Adrenal gland (tissue), 12 donors: ENCODE data around the gene OR52K2. TPM values are rescaled to one million over a fixed set of nuclear protein-coding genes. Genes with fewer than 3 reads are reported as not detected.

Experiments used
- DNase-seq, 7 donors: peaks; one replicate each; pipeline ENCODE4 v3.0.0-alpha.2; 2019 to 2020
- H3K27ac ChIP-seq, 5 donors: fragments of 200-600 bp; sonication (generic) in 4 of 5; 1 replicate in 3 of 5; 2 replicates in 2 of 5; pipeline versions ENCODE4 v1.5.1 to v1.8.0; 2016 to 2020; ENCODE audit warnings: mild to moderate bottlenecking in 1 of 5
- H3K27me3 ChIP-seq: fragments of 200-600 bp; 2 replicates; pipeline ENCODE4 v1.8.0; 2021
- H3K36me3 ChIP-seq, 2 donors: fragments of 200-600 bp; replicated peaks in 1 of 2; 1 replicate in 1 of 2; 2 replicates in 1 of 2; pipeline versions ENCODE4 v1.5.1 to v1.8.0; 2018 to 2022
- H3K4me1 ChIP-seq, 2 donors: fragments of 200-600 bp; replicated peaks in 1 of 2; 1 replicate in 1 of 2; 2 replicates in 1 of 2; pipeline versions ENCODE4 v1.5.1 to v1.8.0; 2018 to 2021
- H3K4me3 ChIP-seq, 4 donors: fragments of 200-600 bp; sonication (generic) in 3 of 4; one replicate each; pipeline ENCODE4 v1.5.1; 2016 to 2018
- H3K9me3 ChIP-seq, 3 donors: fragments of 200-600 bp; sonication (generic) in 1 of 3; replicated peaks in 1 of 3; 1 replicate in 2 of 3; 2 replicates in 1 of 3; pipeline versions ENCODE4 v1.5.1 to v1.8.0; 2016 to 2021
- CTCF ChIP-seq, 6 experiments: fragments of 450-650 bp in 4 of 6; fragments of 200-600 bp in 2 of 6; sonication (generic) in 1 of 6; IDR thresholded peaks; 1 replicate in 5 of 6; 2 replicates in 1 of 6; pipeline versions ENCODE4 v1.5.1 to v1.8.0; 2016 to 2021; ENCODE audit warnings: antibody characterized with exemption in 6 of 6, mild to moderate bottlenecking in 2 of 6, moderate library complexity in 1 of 6
- POLR2A ChIP-seq, 2 donors: fragments of 450-650 bp; IDR thresholded peaks; one replicate each; pipeline ENCODE4 v1.6.1; 2017; ENCODE audit warnings: antibody characterized with exemption in 2 of 2, mild to moderate bottlenecking in 2 of 2, moderate library complexity in 1 of 2
- WGBS, 4 donors: extraction: QIAGEN DNeasy Blood & Tissue Kit in 2 of 4; methylation state at CpG; one replicate each; pipeline versions ENCODE4 v1.1.5 to v1.1.7; 2013 to 2017; 5-methylcytosine and 5-hydroxymethylcytosine counted together
- intact Hi-C, 2 donors: fragments of 100-400 bp; cut with DNase I; formaldehyde crosslinking; loops; one replicate each; pipeline versions ENCODE4 v1.14.1 to v1.15.0; 2022 to 2023
- polyA plus RNA-seq, 3 donors: library from polyadenylated mRNA; stranded (reverse); fragments of 200-250 nt in 2 of 3; fragments of 350-450 nt in 1 of 3; fragmentation: Illumina TruSeq in 1 of 3; extraction: RNeasy Lipid Tissue Mini Kit (QIAGEN cat#74804) in 1 of 3; gene quantifications; one replicate each; pipeline ENCODE4 v1.2.3, GENCODE V29; 2013 to 2014
- total RNA-seq, 9 donors: library from RNA; depleted of rRNA in 4 of 9; stranded (reverse); fragments of >200 nt in 4 of 9; fragments of 120-200 nt in 1 of 9; fragmentation: NEBNext Ultra II Directional in 1 of 9; extraction: Animal tissue kit (Norgen Biotek cat#: 25700) in 1 of 9; gene quantifications; one replicate each; pipeline versions ENCODE4 v1.1.0 to v1.2.4, GENCODE V29; 2013 to 2023
- donor health status: healthy with polysubstance abuse.
- donor health status: Bipolar disorder and iron deficiency.
- donor health status: DM: yes; HTN: yes; CAD: no.
- donor health status: DM: no; HTN: no; CAD: no.
- donor health status: DM: no; HTN: no; CAD: no.
- donor health status: DM: yes; HTN: yes; CAD: no.

The OR52K2 gene
- total and polyA plus RNA-seq, 12 donors: 0.28 TPM; not detected in 11

- peak in 6 of 7 donors; percentile 17 to 58 (median 40) for DNase-seq
- no peak overlapping the region for H3K27ac ChIP-seq
- TF ChIP-seq POLR2A (IDR thresholded peaks at IDR 0.05): no peak
- no peak for TF ChIP-seq CTCF (IDR thresholded peaks at IDR 0.05)
- H3K9me3 ChIP-seq: no peaks in the 10 kb centered on the region
- H3K36me3 ChIP-seq: no peaks in the 10 kb centered on the region
- intact Hi-C loops: no loop called here
- peaks cover 0 to 4% of the 10 kb centered on the region in 2 donors for H3K4me1 ChIP-seq
- 40 to 56% (median 47%) methylated on average over 4 of the region's 4 CpGs for WGBS, 4 donors
- no peak overlapping the region for H3K4me3 ChIP-seq
- H3K27me3 ChIP-seq: no peaks in the 10 kb centered on the region
These were observed 10.4 kb downstream of the OR52K2 start for GRCh38 chr11:4459500-4459899.

GRCh38 chr11:4460151-4460550 lies 11.1 kb downstream of the OR52K2 start:
- DNase-seq: no peak
- no peaks in the 10 kb centered on the region for H3K27me3 ChIP-seq
- 78 to 92% (median 79%) methylated on average over 4 of the region's 4 CpGs for WGBS, 4 donors
- no peak overlapping the region for H3K27ac ChIP-seq
- TF ChIP-seq CTCF (IDR thresholded peaks at IDR 0.05) (no peak), POLR2A (IDR thresholded peaks at IDR 0.05) (no peak)
- no peaks in the 10 kb centered on the region for H3K9me3 ChIP-seq
- intact Hi-C loops: no loop called here
- H3K4me1 ChIP-seq: peaks cover 0 to 4% of the 10 kb centered on the region in 2 donors
- no peak overlapping the region for H3K4me3 ChIP-seq
- H3K36me3 ChIP-seq: no peaks in the 10 kb centered on the region

GRCh38 chr11:4464216-4465159 lies 15.4 kb downstream of the OR52K2 start:
- TF ChIP-seq CTCF (IDR thresholded peaks at IDR 0.05) (no peak), POLR2A (IDR thresholded peaks at IDR 0.05) (no peak)
- DNase-seq: no peak
- H3K4me1 ChIP-seq: peaks cover 0 to 4% of the 10 kb centered on the region in 2 donors
- no peak overlapping the region for H3K27ac ChIP-seq
- 88 to 91% (median 89%) methylated on average over 5 of the region's 5 CpGs for WGBS, 4 donors
- H3K9me3 ChIP-seq: no peaks in the 10 kb centered on the region
- no peak overlapping the region for H3K4me3 ChIP-seq
- no peaks in the 10 kb centered on the region for H3K36me3 ChIP-seq
- intact Hi-C loops: no loop called here
- no peaks in the 10 kb centered on the region for H3K27me3 ChIP-seq

- H3K4me3 ChIP-seq: no peak overlapping the region
- no peak for TF ChIP-seq CTCF (IDR thresholded peaks at IDR 0.05)
- DNase-seq: no peak
- H3K27me3 ChIP-seq: no peaks in the 10 kb centered on the region
- intact Hi-C loops: no loop called here
- H3K27ac ChIP-seq: no peak overlapping the region
- no peaks in the 10 kb centered on the region for H3K4me1 ChIP-seq
- no peaks in the 10 kb centered on the region for H3K36me3 ChIP-seq
- 83 to 93% (median 91%) methylated on average over 1 of the region's 1 CpG for WGBS, 4 donors
- H3K9me3 ChIP-seq: no peaks in the 10 kb centered on the region
These were observed 16.3 kb downstream of the OR52K2 start for GRCh38 chr11:4465407-4465806.
